Hepatocyte (in vitro differentiated cells): Measurements from ENCODE around the gene TMBIM4.

ENCODE experiments used
- CTCF ChIP-seq: fragments of 200-600 bp; sonication (generic); IDR thresholded peaks from 2 replicates; pipeline ENCODE4 v1.5.1; 2016; ENCODE audit warnings: antibody characterized with exemption, mild to moderate bottlenecking; ENCODE audit not compliant: poor library complexity
- EZH2 ChIP-seq: fragments of 200-600 bp; sonication (generic); IDR thresholded peaks from 2 replicates; pipeline ENCODE4 v1.6.1; 2016; ENCODE audit warnings: antibody characterized with exemption, mild to moderate bottlenecking, borderline replicate concordance
- EZH2phosphoT487 ChIP-seq: fragments of 200-600 bp; sonication (generic); IDR thresholded peaks from one replicate; pipeline ENCODE4 v1.6.1; 2018; ENCODE audit warnings: antibody characterized with exemption, mild to moderate bottlenecking, low read depth, moderate library complexity; ENCODE audit not compliant: unreplicated experiment, severe bottlenecking

GRCh38 chr12:66141299-66141698, 28.5 kb downstream of the TMBIM4 start:
- TF ChIP-seq CTCF = no peak
- no peak for TF ChIP-seq EZH2phosphoT487
- no peak for TF ChIP-seq EZH2
